SIG-M5 treated with dmso at 0.1 percent for 504 hours (cell line): Measurements from ENCODE around the gene LRP1B.

Experiments
- DNase-seq: peaks from one replicate; lab custom pipeline; 2025; ENCODE audit not compliant: unreplicated experiment; lab: John Stamatoyannopoulos, UW

LRP1B gene

DNA sequence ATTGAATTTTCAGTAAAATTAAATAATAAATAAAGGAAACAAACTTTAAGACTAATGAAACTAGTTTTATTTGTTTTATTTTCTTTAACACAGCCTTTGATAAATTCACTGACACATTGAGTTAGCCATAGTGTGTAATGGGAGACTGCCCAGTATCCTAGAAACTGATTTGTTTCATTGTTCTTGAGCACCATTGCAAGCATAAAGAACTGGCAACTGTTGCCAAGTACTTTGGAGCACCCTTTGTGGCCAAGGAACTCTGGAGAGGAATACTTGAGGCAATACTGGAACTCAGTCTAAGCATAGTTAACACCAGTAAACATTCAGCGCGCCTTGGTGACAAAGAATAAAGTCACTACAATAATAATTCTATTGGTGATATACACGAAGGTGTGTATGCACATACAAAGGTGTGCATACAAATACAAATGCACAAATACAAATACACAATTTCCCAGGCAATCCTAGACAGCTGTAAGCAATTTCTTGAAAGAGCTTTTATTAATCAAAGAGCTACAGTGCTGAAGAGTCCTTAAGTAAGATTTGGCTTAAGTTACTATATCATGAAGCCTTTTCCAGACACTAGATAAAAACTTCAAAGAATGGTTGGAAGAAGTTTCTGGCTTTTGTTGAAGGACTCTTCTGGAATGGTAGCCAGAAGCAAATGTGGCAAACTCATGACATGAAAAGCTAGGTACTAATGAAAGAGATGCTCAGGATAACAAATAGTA, 1371.2 kb downstream of the LRP1B start:
- DNase-seq = no peak

DNA sequence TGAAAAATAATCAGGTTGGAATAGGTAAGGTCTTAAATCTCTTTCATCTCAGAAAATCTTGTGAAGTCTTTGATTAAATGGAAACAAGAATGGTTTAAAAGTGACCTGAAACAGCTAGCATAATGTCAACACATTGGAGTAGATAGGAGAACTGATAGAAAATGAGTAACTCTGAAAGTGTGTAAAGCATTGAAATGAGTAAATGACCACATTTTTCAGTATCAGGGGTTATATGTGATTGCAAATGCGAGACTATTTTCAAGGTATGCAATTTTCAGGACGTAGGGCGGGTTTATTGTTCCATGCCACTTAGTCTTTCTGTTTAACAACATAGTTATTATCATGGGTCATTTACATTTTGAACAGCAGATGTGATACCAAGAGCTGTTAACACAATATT, 1383.2 kb downstream of the LRP1B start:
- no peak for DNase-seq

GRCh38 chr2:140747090-140747489, 1383.7 kb downstream of the LRP1B start:
- DNase-seq = no peak

GRCh38 chr2:140744379-140744778, 1386.4 kb downstream of the LRP1B start:
- DNase-seq = no peak

GRCh38 chr2:140737006-140737405, 1393.8 kb downstream of the LRP1B start:
- peak; percentile 38 for DNase-seq

DNA sequence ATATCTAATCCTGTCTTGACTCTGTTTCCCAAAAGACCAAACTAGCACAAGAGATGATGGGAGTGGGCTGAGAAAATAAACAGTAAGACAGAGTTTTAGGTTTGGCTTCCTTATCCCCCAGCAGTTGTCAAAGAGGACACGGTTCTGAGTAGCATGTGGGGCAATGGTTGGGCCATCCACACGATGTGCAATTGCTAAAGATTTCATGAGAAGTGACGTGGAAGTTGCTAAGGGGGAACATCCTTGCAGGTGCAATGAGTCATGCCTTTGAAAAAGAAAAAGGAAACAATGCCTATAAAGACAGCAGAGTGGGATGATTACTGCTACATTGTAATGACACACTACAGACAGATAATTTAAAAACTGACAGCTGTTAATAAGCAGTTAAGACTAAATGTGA, 1395.8 kb downstream of the LRP1B start:
- DNase-seq = peak; percentile 61

GRCh38 chr2:140718999-140719398, 1411.8 kb downstream of the LRP1B start:
- DNase-seq = no peak

GRCh38 chr2:140717481-140717880, 1413.3 kb downstream of the LRP1B start:
- no peak for DNase-seq

- DNase-seq = no peak
Observed at GRCh38 chr2:140714586-140714985, 1416.2 kb downstream of the LRP1B start.

- no peak for DNase-seq
Observed at GRCh38 chr2:140711867-140712266, 1418.9 kb downstream of the LRP1B start.

DNA sequence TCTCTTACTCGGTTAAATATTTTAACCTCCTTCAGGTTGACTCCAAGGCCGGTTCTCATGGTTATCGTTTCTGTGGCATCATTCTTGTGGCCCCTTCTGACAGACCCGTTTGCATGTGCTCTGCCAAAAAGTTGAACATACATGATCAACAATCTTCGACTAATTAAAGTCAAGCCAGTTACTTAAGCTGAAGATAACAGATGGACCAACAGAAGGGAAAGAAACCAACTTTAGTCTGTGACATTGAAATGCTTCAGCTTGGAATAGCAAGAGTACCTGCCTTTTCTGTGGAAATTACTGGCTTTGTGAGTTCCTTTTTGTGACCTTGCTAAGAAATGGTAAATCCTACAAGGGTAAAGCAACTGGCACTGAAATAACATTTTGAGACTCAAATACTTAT, 1429.1 kb downstream of the LRP1B start:
- no peak for DNase-seq

DNA sequence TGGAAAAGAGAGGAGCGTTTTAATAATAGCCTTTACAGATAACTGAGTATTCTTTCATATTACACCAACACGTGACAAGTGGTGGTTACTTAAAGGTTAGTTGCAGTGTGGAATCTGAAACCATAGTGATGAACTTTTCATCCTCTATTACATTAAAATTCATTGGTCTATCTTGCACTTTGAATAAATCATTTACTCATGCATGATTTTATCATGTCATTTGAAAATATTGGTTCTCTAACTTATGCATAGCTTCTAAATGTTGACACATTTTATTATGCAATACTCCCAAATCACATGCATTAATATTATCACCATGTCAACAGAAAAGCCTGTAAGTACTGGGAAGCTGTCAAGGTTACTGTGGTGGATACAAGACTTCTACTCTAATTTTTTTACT, 1432.2 kb downstream of the LRP1B start:
- no peak for DNase-seq

DNA sequence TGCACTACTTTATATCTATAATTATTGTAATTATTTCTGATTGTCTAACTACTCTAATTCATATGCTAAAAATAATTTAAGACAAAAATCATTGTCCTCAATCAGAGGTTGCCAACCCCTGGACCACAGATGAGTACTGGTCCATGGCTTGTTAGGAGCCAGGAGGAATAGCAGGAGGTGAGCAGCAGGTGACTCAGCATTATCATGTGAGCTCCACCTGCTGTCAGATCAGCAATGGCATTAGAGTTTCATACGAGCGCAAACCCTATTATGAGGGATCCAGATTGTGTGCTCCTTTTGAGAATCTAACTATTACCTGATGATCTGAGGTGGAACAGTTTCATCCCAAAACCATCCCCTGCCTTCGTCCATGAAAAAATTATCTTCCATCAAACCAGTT, 1434.4 kb downstream of the LRP1B start:
- no peak for DNase-seq

DNA sequence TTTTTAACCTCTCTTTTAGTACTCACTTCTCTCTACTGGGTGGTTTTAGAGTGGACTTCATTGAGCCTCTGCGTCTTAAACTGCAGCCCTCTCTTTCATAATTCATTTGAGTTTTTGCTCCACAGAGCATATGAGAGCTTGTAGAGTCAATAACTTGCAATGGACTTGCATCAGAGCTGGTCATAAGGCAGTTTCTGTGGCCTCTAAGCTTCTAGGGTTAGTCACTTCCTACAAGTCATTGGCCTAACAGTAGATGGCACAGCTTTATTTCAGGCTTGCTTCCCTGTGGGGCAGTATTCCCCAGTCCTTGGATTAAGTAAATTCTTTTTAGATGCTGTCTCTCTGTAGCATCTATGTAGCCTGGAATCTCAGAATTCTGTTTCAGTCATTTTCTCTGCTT, 1435.7 kb downstream of the LRP1B start:
- peak; percentile 56 for DNase-seq

GRCh38 chr2:140687825-140688224, 1443.0 kb downstream of the LRP1B start:
- DNase-seq = no peak

GRCh38 chr2:140683658-140684057, 1447.2 kb downstream of the LRP1B start:
- DNase-seq = no peak

DNA sequence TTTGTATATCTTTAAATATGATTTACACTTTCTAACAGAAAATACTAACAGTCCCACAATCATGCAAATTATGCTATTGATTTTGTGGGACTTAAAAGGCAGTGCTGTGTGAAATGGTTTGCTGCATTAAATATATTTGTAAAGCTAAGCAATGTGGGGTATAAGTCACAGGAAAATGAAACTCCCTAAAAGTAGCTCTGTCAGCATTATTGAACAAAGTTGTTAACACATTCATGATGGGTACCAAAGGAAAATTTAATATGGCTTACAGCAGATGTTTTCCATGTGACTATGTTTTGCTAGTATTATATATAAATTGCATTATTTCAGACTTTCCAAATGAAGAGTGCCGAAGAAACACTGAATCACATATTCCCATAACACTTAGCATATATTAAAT, 1450.0 kb downstream of the LRP1B start:
- DNase-seq = no peak

- DNase-seq = no peak
Observed at GRCh38 chr2:140679752-140680151, 1451.1 kb downstream of the LRP1B start.

- no peak for DNase-seq
Observed at GRCh38 chr2:140669911-140670310, 1460.9 kb downstream of the LRP1B start.

DNA sequence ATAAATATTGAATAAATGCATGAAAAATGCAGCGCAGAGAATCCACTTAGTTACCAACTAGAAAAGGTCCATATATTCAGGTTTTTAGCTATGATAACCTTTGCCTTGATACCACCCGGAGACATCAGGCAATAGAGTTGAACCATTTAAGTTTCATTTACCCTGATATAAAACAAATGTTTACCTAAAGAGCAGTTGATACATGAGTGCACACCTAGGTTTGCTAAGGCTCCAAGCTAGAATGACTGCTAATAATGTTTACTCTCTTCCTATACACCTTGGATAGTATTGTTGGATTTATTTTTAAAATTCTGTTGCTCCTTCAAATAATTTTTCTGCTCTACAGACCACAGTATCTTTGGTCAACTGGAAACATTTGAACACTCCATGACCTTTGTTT, 1463.6 kb downstream of the LRP1B start:
- DNase-seq = no peak

GRCh38 chr2:140662504-140662903, 1468.3 kb downstream of the LRP1B start:
- DNase-seq = no peak

DNA sequence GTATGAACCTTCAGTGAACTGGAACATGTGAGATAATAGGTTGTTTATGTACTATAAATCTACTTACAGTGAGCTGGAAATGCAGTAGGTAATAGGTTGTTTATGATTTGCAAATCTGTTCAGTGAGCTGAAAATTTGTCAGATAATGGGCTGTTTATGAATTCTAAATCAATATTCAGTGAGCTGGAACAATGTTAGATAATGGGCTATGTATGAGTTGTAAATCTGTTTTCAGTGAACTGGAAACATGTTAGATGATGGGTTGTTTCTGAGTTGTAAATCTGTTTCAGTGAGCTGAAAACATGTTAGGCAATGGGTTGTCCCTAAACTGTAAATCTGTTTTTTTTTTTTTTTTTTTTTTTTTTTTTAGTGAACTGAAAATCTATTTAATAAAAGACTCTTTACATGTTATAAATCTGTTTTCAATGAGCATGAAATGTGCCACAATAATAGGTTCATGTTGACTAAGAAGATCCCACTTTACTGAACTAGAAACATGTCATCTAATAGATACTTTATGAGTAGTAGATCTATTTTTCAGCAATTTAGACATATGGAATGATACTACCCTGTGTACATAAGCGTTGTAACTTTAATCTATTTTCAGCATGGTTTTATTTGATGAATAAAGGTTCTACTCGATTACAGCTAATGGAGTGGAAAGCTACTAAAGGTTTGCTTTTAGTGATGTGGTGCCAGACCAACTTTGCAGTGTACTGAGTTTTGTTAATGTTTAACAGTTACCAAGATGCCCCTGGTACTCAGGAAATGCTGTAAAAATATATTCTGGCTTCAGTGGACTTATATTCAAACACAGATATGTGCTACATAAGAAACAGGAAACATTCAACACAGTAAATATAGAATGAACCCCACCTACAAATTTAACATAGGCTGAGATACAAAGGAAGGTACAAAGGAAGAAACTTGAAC, 1471.8 kb downstream of the LRP1B start:
- no peak for DNase-seq
